HepG2 (cell line): ENCODE data around the gene CNNM3. TPM values are rescaled to one million over a fixed set of nuclear protein-coding genes. Genes with fewer than 3 reads are reported as not detected.

Experiments
- ATAC-seq: fragments of 200-7000 bp; cut with Tn5 transposase; 3 replicates; pipeline ENCODE4 v1.9.1; 2020; ENCODE audit warnings: mild to moderate bottlenecking, moderate library complexity
- BruUV-seq: library from RNA; stranded (reverse); fragments of 400-500 nt; replicated peaks from 2 replicates; lab custom pipeline; 2021; lab: Mats Ljungman, UMichigan
- CTCF ChIA-PET: fragments of 300-600 bp; formaldehyde crosslinking; extraction: SDS; loops from one replicate; lab custom pipeline; 2021; ENCODE audit warnings: low total read pairs, inconsistent platforms, low intra/inter-chr PET ratio; lab: Yijun Ruan, JAX
- POLR2A ChIA-PET: fragments of 350-600 bp; sonication (Branson Sonifier 250); formaldehyde crosslinking; loops from one replicate; lab custom pipeline; 2020; ENCODE audit warnings: antibody characterized with exemption, inconsistent platforms; lab: Yijun Ruan, JAX
- DNase-seq: peaks from one replicate; pipeline ENCODE4 v3.0.0-alpha.2; 2015; ENCODE audit warnings: low spot score
- FAIRE-seq: peaks from 3 replicates; lab custom pipeline; 2011; peaks lifted over from hg19 to GRCh38; lab: Jason Lieb, UNC
- H2AFZ ChIP-seq: one replicate; pipeline ENCODE4 v1.6.1; 2011; ENCODE audit warnings: low read length, inconsistent platforms
- H3K27ac ChIP-seq: fragments of 300-600 bp; 3 replicates; pipeline ENCODE4 v1.8.0; 2011; ENCODE audit warnings: mixed run types, mild to moderate bottlenecking, mixed read lengths, low read length, inconsistent platforms; ENCODE audit not compliant: insufficient read depth; ENCODE audit errors: extremely low read length
- H3K27me3 ChIP-seq, 2 experiments: fragments of 200-600 bp in 1 of 2; 2 replicates in 1 of 2; 3 replicates in 1 of 2; pipeline versions ENCODE4 v1.6.0 to v1.8.0; 2011; ENCODE audit warnings: low read length in 2 of 2, mild to moderate bottlenecking in 2 of 2, moderate library complexity in 2 of 2, inconsistent platforms in 1 of 2; ENCODE audit not compliant: insufficient read depth in 2 of 2, control insufficient read depth in 1 of 2
- H3K36me3 ChIP-seq, 2 experiments: fragments of 200-600 bp in 1 of 2; replicated peaks in 1 of 2; 2 replicates in 1 of 2; 3 replicates in 1 of 2; pipeline versions ENCODE4 v1.5.1 to v1.8.0; 2011; ENCODE audit warnings: low read length in 2 of 2, inconsistent platforms in 1 of 2; ENCODE audit not compliant: insufficient read depth in 2 of 2, control insufficient read depth in 1 of 2
- H3K4me1 ChIP-seq: 2 replicates; pipeline ENCODE4 v1.5.1; 2012; ENCODE audit warnings: low read length, inconsistent platforms; ENCODE audit not compliant: insufficient read depth
- H3K4me2 ChIP-seq: 2 replicates; pipeline ENCODE4 v1.6.0; 2011; ENCODE audit warnings: low read depth, low read length, inconsistent platforms
- H3K4me3 ChIP-seq, 3 experiments: fragments of 200-600 bp in 1 of 3; sonication (generic), shearing (Covaris generic) in 1 of 3; replicated peaks in 1 of 3; 2 replicates each; pipeline ENCODE4 v1.5.1; 2011 to 2016; ENCODE audit warnings: low read length in 3 of 3, inconsistent platforms in 2 of 3, low read depth in 2 of 3, mild to moderate bottlenecking in 2 of 3, control low read depth in 1 of 3, mixed read lengths in 1 of 3; ENCODE audit not compliant: insufficient read depth in 1 of 3
- H3K79me2 ChIP-seq: one replicate; pipeline ENCODE4 v1.6.1; 2011; ENCODE audit warnings: low read length, inconsistent platforms; ENCODE audit not compliant: insufficient read depth
- H3K9ac ChIP-seq: 2 replicates; pipeline ENCODE4 v1.6.0; 2011; ENCODE audit warnings: mild to moderate bottlenecking, low read depth, low read length, inconsistent platforms; ENCODE audit not compliant: insufficient read depth
- H3K9me3 ChIP-seq: 2 replicates; pipeline ENCODE4 v1.5.1; 2012; ENCODE audit warnings: mild to moderate bottlenecking, low read length
- H4K20me1 ChIP-seq: 2 replicates; pipeline ENCODE4 v1.6.0; 2011; ENCODE audit warnings: inconsistent platforms, mild to moderate bottlenecking, low read length, moderate library complexity; ENCODE audit not compliant: insufficient read depth
- AGO1 ChIP-seq: fragments of 200-400 bp; formaldehyde crosslinking; IDR thresholded peaks from 2 replicates; pipeline ENCODE4 v1.6.1; 2017; ENCODE audit warnings: mild to moderate bottlenecking, low read depth, low read length, moderate library complexity; ENCODE audit not compliant: poor library complexity, severe bottlenecking
- AGO2 ChIP-seq: fragments of 200-400 bp; formaldehyde crosslinking; optimal IDR thresholded peaks from 2 replicates; pipeline ENCODE3; 2017; ENCODE audit warnings: mild to moderate bottlenecking, low read depth, low read length, moderate library complexity
- ATF4 ChIP-seq, 2 experiments: fragments of 450-650 bp in 1 of 2; sonication (generic) in 1 of 2; formaldehyde crosslinking; IDR thresholded peaks; 2 replicates each; pipeline versions ENCODE4 v1.5.0 to v1.8.0; 2020 to 2022; ENCODE audit warnings: mild to moderate bottlenecking in 1 of 2, missing genetic modification reagents in 1 of 2
- FLYWCH1 ChIP-seq: sonication (generic); formaldehyde crosslinking; IDR thresholded peaks from 2 replicates; pipeline ENCODE4 v1.8.1; 2023; ENCODE audit warnings: mild to moderate bottlenecking, missing genetic modification reagents
- ISX ChIP-seq: sonication (generic); formaldehyde crosslinking; conservative IDR thresholded peaks from 2 replicates; pipeline ENCODE4 v1.5.0; 2020; ENCODE audit warnings: missing genetic modification reagents
- KLF13 ChIP-seq: sonication (generic); formaldehyde crosslinking; IDR thresholded peaks from 2 replicates; pipeline ENCODE4 v1.4.0; 2020; ENCODE audit warnings: mild to moderate bottlenecking, missing genetic modification reagents
- MAX ChIP-seq: IDR thresholded peaks from 2 replicates; pipeline ENCODE4 v1.6.1; 2012; ENCODE audit warnings: inconsistent platforms
- NAIF1 ChIP-seq: sonication (generic); formaldehyde crosslinking; IDR thresholded peaks from 2 replicates; pipeline ENCODE4 v1.5.0; 2020; ENCODE audit warnings: mild to moderate bottlenecking, missing genetic modification reagents, borderline replicate concordance
- PAF1 ChIP-seq: IDR thresholded peaks from 2 replicates; pipeline ENCODE4 v1.6.1; 2016; ENCODE audit warnings: missing genetic modification reagents, missing compliant biosample characterization
- POLR2A ChIP-seq, 2 experiments: IDR thresholded peaks; 2 replicates each; pipeline ENCODE4 v1.6.1; 2011; ENCODE audit warnings: low read depth in 2 of 2, low read length in 2 of 2, mild to moderate bottlenecking in 1 of 2, moderate library complexity in 1 of 2; ENCODE audit not compliant: insufficient read depth in 1 of 2
- POLR2AphosphoS5 ChIP-seq: IDR thresholded peaks from 2 replicates; pipeline ENCODE4 v1.6.1; 2012; ENCODE audit warnings: low read depth, low read length
- POLR2G ChIP-seq: fragments of 200-400 bp; formaldehyde crosslinking; IDR thresholded peaks from 2 replicates; pipeline ENCODE4 v1.6.1; 2018; ENCODE audit warnings: mild to moderate bottlenecking, low read depth, low read length, moderate library complexity
- RBFOX2 ChIP-seq: fragments of 200-400 bp; formaldehyde crosslinking; IDR thresholded peaks from 2 replicates; pipeline ENCODE4 v1.6.1; 2017; ENCODE audit warnings: low read depth, mild to moderate bottlenecking, low read length
- TRIM22 ChIP-seq: fragments of 450-650 bp; IDR thresholded peaks from 2 replicates; pipeline ENCODE4 v1.6.1; 2017
- ZFP91 ChIP-seq: sonication (generic); formaldehyde crosslinking; IDR thresholded peaks from 2 replicates; pipeline ENCODE4 v1.9.0; 2022; ENCODE audit warnings: missing genetic modification reagents, mild to moderate bottlenecking, borderline replicate concordance
- ZNF20 ChIP-seq: sonication (generic); formaldehyde crosslinking; IDR thresholded peaks from 2 replicates; pipeline ENCODE4 v1.4.0; 2020; ENCODE audit warnings: mild to moderate bottlenecking, moderate library complexity, missing genetic modification reagents
- ZSCAN22 ChIP-seq: sonication (generic); formaldehyde crosslinking; IDR thresholded peaks from 2 replicates; pipeline ENCODE4 v1.4.0; 2020; ENCODE audit warnings: mild to moderate bottlenecking, missing genetic modification reagents
- WGBS: methylation state at CpG from one replicate; pipeline ENCODE4 v1.1.6; 2017; ENCODE audit warnings: low lambda C conversion rate; 5-methylcytosine and 5-hydroxymethylcytosine counted together
- in situ Hi-C: cut with HindIII; loops from 2 replicates; pipeline ENCODE4 v1.10.0; 2017; ENCODE audit warnings: low pct_unique_long_range_greater_than_20kb; ENCODE audit not compliant: extremely low pct_ligation_motif_present
- intact Hi-C: fragments of 100-400 bp; cut with micrococcal nuclease; formaldehyde crosslinking; loops from one replicate; pipeline ENCODE4 v1.10.0; 2022; ENCODE audit not compliant: unreplicated experiment
- polyA plus RNA-seq, 8 experiments: library from polyadenylated mRNA; depleted of rRNA in 3 of 8; stranded (reverse) in 7 of 8; unstranded in 1 of 8; fragments of >200 nt; fragmentation: Illumina TruSeq in 4 of 8; extraction: Trizol in 4 of 8; gene quantifications; 2 replicates each; pipeline versions ENCODE4 v1.2.1 to v1.2.3, GENCODE V29; 2011 to 2016; ENCODE audit warnings: low read depth in 4 of 8, missing spikeins in 1 of 8, mixed read lengths in 1 of 8; ENCODE audit not compliant: insufficient read depth in 1 of 8
- total RNA-seq, 5 experiments: library from RNA; depleted of rRNA; stranded (reverse); fragments of >200 nt; fragmentation: Illumina TruSeq; extraction: Trizol; gene quantifications; 2 replicates each; pipeline ENCODE4 v1.2.3, GENCODE V29; 2016; ENCODE audit warnings: low read depth in 1 of 5

Gene CNNM3
- total and polyA plus RNA-seq, 2 of the 13 experiments (the other 11 are each of a cell fraction or from before 2014, with no cell fraction given), result 21.2 to 27.9 TPM

GRCh38 chr2:96839293-96839874, 23.3 kb downstream of the CNNM3 start (continued):
- TF ChIP-seq TRIM22, result no peak
- peak; percentile 71 for TF ChIP-seq AGO1
- peak; percentile 67 for TF ChIP-seq RBFOX2

- Histone ChIP-seq H3K79me2 (no peaks in the 10 kb centered on the region), H2AFZ (no peak overlapping the region), H3K27me3 (no peaks in the 10 kb centered on the region), H4K20me1 (no peaks in the 10 kb centered on the region), H3K27ac (no peak overlapping the region), H3K4me2 (no peak overlapping the region), H3K4me3 (no peak overlapping the region), H3K9me3 (no peaks in the 10 kb centered on the region), H3K9ac (no peak overlapping the region), H3K4me1 (no peaks in the 10 kb centered on the region), H3K36me3 (peaks cover under 1 to 3% of the 10 kb centered on the region in 2 experiments)
- CTCF ChIA-PET, result no interaction called here
- ATAC-seq, result peak; percentile 6
- intact Hi-C loops (no loop called here), in situ Hi-C loops (no loop called here)
- no TSS peak for BruUV-seq
- no peak for DNase-seq
- FAIRE-seq, result no peak
- POLR2A ChIA-PET, result interaction anchor here (0.7 to 1.5 kb wide), 2 partner anchors 18 to 22 kb away, joined by 4 to 7 read pairs; partner anchors contain the start of gene ANKRD39
- 97% methylated on average over 37 of the region's 37 CpGs for WGBS
- peak; percentile 15; the same call in 1 of the 2 replicates for TF ChIP-seq MAX
- TF ChIP-seq PAF1 (CRISPR knock-in tag), result peak; percentile 56; the same call in 1 of the 2 replicates
- TF ChIP-seq POLR2G, result 0 out of 2 replicates have a peak, but pooled peaks have one; percentile 6
- peak; percentile 82 for TF ChIP-seq AGO2
- TF ChIP-seq FLYWCH1 (CRISPR knock-in tag), result 0 out of 2 replicates have a peak, but pooled peaks have one; percentile 33
- 0 out of 2 replicates have a peak, but pooled peaks have one; percentile 3 for TF ChIP-seq ZFP91 (CRISPR knock-in tag)
- TF ChIP-seq ZNF20 (CRISPR knock-in tag), result no peak
- 0 out of 2 replicates have a peak, but pooled peaks have one; percentile 21 for TF ChIP-seq POLR2AphosphoS5
- no peak for TF ChIP-seq ISX
- no peak for TF ChIP-seq ZSCAN22 (CRISPR knock-in tag)
- 0 out of 4 replicates have a peak, but pooled peaks of 1 of the 2 experiments have one; percentile 51 for TF ChIP-seq POLR2A (IDR thresholded peaks at IDR 0.05; ENCODE audit: insufficient read depth in 1 of 2, low read depth in 2 of 2, low read length in 2 of 2)
- no peak for TF ChIP-seq NAIF1 (CRISPR knock-in tag)
- no peak for TF ChIP-seq ATF4 (CRISPR knock-in tag; IDR thresholded peaks at IDR 0.05)
- TF ChIP-seq KLF13 (CRISPR knock-in tag), result 0 out of 2 replicates have a peak, but pooled peaks have one; percentile 19
Measured at GRCh38 chr2:96839875-96840850, 24.1 kb downstream of the CNNM3 start.
